Heart left ventricle (tissue), 16 donors: ENCODE data around the gene PSKH1. TPM values are rescaled to one million over a fixed set of nuclear protein-coding genes. Genes with fewer than 3 reads are reported as not detected.

Experiments
- ATAC-seq, 4 donors: fragments of 200-7000 bp; cut with Tn5 transposase; one replicate each; pipeline ENCODE4 v1.9.1; 2020 to 2022; ENCODE audit warnings: moderate library complexity in 4 of 4, mild to moderate bottlenecking in 3 of 4, moderate number of reproducible peaks in 1 of 4
- DNase-seq, 5 donors: peaks; one replicate each; pipeline ENCODE4 v3.0.0-alpha.2; 2020
- H3K27ac ChIP-seq, 12 donors: fragments of 200-600 bp; sonication (generic) in 4 of 12; one replicate each; pipeline versions ENCODE4 v1.5.0 to v1.8.0; 2016 to 2022; ENCODE audit warnings: mild to moderate bottlenecking in 2 of 12
- H3K27me3 ChIP-seq, 9 donors: fragments of 200-600 bp; sonication (generic) in 2 of 9; one replicate each; pipeline versions ENCODE4 v1.5.1 to v1.8.0; 2016 to 2022; ENCODE audit warnings: mild to moderate bottlenecking in 3 of 9
- H3K36me3 ChIP-seq, 9 donors: fragments of 200-600 bp; sonication (generic) in 2 of 9; one replicate each; pipeline versions ENCODE4 v1.5.0 to v1.8.0; 2018 to 2022; ENCODE audit warnings: mild to moderate bottlenecking in 2 of 9
- H3K4me1 ChIP-seq, 12 donors: fragments of 200-600 bp; sonication (generic) in 4 of 12; one replicate each; pipeline versions ENCODE4 v1.5.0 to v1.8.0; 2016 to 2022; ENCODE audit warnings: mild to moderate bottlenecking in 3 of 12
- H3K4me3 ChIP-seq, 12 donors: fragments of 200-600 bp; sonication (generic) in 4 of 12; one replicate each; pipeline versions ENCODE4 v1.5.0 to v1.8.0; 2017 to 2022; ENCODE audit warnings: mild to moderate bottlenecking in 9 of 12, moderate library complexity in 4 of 12
- H3K9me3 ChIP-seq, 12 donors: fragments of 200-600 bp; sonication (generic) in 4 of 12; one replicate each; pipeline versions ENCODE4 v1.5.0 to v1.8.0; 2016 to 2022; ENCODE audit warnings: mild to moderate bottlenecking in 1 of 12
- CTCF ChIP-seq, 12 donors: fragments of 200-600 bp; sonication (generic) in 4 of 12; IDR thresholded peaks; one replicate each; pipeline versions ENCODE4 v1.5.0 to v1.8.0; 2018 to 2022; ENCODE audit warnings: antibody characterized with exemption in 12 of 12, mild to moderate bottlenecking in 5 of 12
- POLR2A ChIP-seq, 2 donors: fragments of 450-650 bp; IDR thresholded peaks; one replicate each; pipeline ENCODE4 v1.6.1; 2017; ENCODE audit warnings: antibody characterized with exemption in 2 of 2, mild to moderate bottlenecking in 2 of 2, moderate library complexity in 2 of 2
- WGBS, 4 donors: extraction: QIAGEN DNeasy Blood & Tissue Kit in 2 of 4; methylation state at CpG; one replicate each; pipeline versions ENCODE4 v1.1.5 to v1.1.7; 2013 to 2018; 5-methylcytosine and 5-hydroxymethylcytosine counted together
- intact Hi-C, 10 donors: fragments of 100-400 bp; cut with DNase I; formaldehyde crosslinking; loops; one replicate each; pipeline versions ENCODE4 v1.11.1 to v1.14.2; 2022
- polyA plus RNA-seq, 2 donors: library from polyadenylated mRNA; stranded (reverse); fragments of 200-250 nt; gene quantifications; one replicate each; pipeline ENCODE4 v1.2.3, GENCODE V29; 2013
- total RNA-seq, 9 donors: library from RNA; depleted of rRNA in 2 of 9; stranded (reverse); fragments of >200 nt in 2 of 9; fragmentation: NEBNext Ultra II Directional in 3 of 9; extraction: Animal tissue kit (Norgen Biotek cat#: 25700) in 3 of 9; gene quantifications; one replicate each; pipeline versions ENCODE4 v1.1.0 to v1.2.4, GENCODE V29; 2016 to 2023
- donor health status: ischemic (EF 13 %, LVEDD 7.1; RV severe dilation, severe dysfunction).
- donor health status: healthy with polysubstance abuse.
- donor health status: DM: no; HTN: yes; CAD: no.
- donor health status: DM: no; HTN: no; CAD: no.
- donor health status: ischemic (EF 25% LVEDD 6.9; RV normal size, moderate dysfunction).
- donor health status: ischemic (EF 25% LVEDD 5.7; RV mildly dilated, moderate dysfunction).
- donor health status: healthy.
- donor health status: DM: yes; HTN: yes; CAD: no.
- donor health status: ischemic (EF 35%, LVEDD 5.7; RV mildly dilated, moderate dysfunction).
- donor health status: nonischemic (EF 11% LVEDD 7.7; RV severe dilation, severe dysfunction).
- donor health status: DM: yes; HTN: yes; CAD: no.
- donor health status: PGD.
- donor health status: ischemic (EF 29% LVEDD 5.4; RV normal size, mild dysfunction).
- donor health status: nonischemic (EF 23%, LVEDD 6.1; RV moderate dilation, normal function).

Gene PSKH1
- total and polyA plus RNA-seq, 11 donors, result 16.3 to 36.9 (median 21.6) TPM

- intact Hi-C loops, result loop anchor here in 1 of 10 donors (5.0 kb wide), 1 partner anchor 48 kb away; no protein-coding TSS in a partner anchor
- H3K36me3 ChIP-seq, result peaks cover 0 to 84% (median 79%) of the 10 kb centered on the region in 9 donors
- WGBS, 4 donors, result 93 to 97% (median 96%) methylated on average over 7 to 9 of the region's 9 CpGs
- no peaks in the 10 kb centered on the region for H3K9me3 ChIP-seq
- no peak for DNase-seq
- peaks cover 5 to 66% (median 36%) of the 10 kb centered on the region in 12 donors for H3K4me1 ChIP-seq
- H3K27me3 ChIP-seq, result no peaks in the 10 kb centered on the region
- no peak overlapping the region for H3K4me3 ChIP-seq
- H3K27ac ChIP-seq, result no peak overlapping the region
- no peak for ATAC-seq
- no peak for TF ChIP-seq POLR2A (IDR thresholded peaks at IDR 0.05)
- no peak for TF ChIP-seq CTCF (IDR thresholded peaks at IDR 0.05)
Observed at GRCh38 chr16:67878846-67879245, 14.2 kb upstream of the PSKH1 start.

- intact Hi-C loops, result loop anchor here in 1 of 10 donors (5.0 kb wide), 1 partner anchor 48 kb away; no protein-coding TSS in a partner anchor
- H3K4me3 ChIP-seq, result no peak overlapping the region
- ATAC-seq, result no peak
- DNase-seq, result no peak
- peak overlapping the region in 1 of 12 donors; percentile 92 for H3K27ac ChIP-seq
- peaks cover 0 to 66% (median 35%) of the 10 kb centered on the region in 12 donors for H3K4me1 ChIP-seq
- 92 to 96% (median 93%) methylated on average over 6 to 12 of the region's 12 CpGs for WGBS, 4 donors
- peaks cover 0 to 90% (median 83%) of the 10 kb centered on the region in 9 donors for H3K36me3 ChIP-seq
- TF ChIP-seq CTCF (IDR thresholded peaks at IDR 0.05) (no peak), POLR2A (IDR thresholded peaks at IDR 0.05) (no peak)
- H3K9me3 ChIP-seq, result no peaks in the 10 kb centered on the region
- H3K27me3 ChIP-seq, result no peaks in the 10 kb centered on the region
Observed at GRCh38 chr16:67879462-67879861, 13.6 kb upstream of the PSKH1 start.

- TF ChIP-seq CTCF (IDR thresholded peaks at IDR 0.05) (no peak), POLR2A (IDR thresholded peaks at IDR 0.05) (no peak)
- Histone ChIP-seq H3K4me1 (peaks cover 0 to 66% (median 35%) of the 10 kb centered on the region in 12 donors), H3K4me3 (no peak overlapping the region), H3K9me3 (no peaks in the 10 kb centered on the region), H3K36me3 (peaks cover 0 to 95% (median 83%) of the 10 kb centered on the region in 9 donors), H3K27ac (peak overlapping the region in 2 of 12 donors; percentile 67 to 92), H3K27me3 (no peaks in the 10 kb centered on the region)
- no peak for ATAC-seq
- DNase-seq, result no peak
- 80 to 89% (median 87%) methylated on average over 3 to 5 of the region's 5 CpGs for WGBS, 4 donors
- intact Hi-C loops, result loop anchor here (5.0 to 10.0 kb wide), 6 partner anchors 47 to 165 kb away; no protein-coding TSS in a partner anchor
Observed at GRCh38 chr16:67879936-67880335, 13.1 kb upstream of the PSKH1 start.

GRCh38 chr16:67880584-67880983 is 12.5 kb upstream of the PSKH1 start:
- H3K9me3 ChIP-seq, result no peaks in the 10 kb centered on the region
- H3K4me1 ChIP-seq, result peaks cover 0 to 65% (median 34%) of the 10 kb centered on the region in 12 donors
- no peaks in the 10 kb centered on the region for H3K27me3 ChIP-seq
- TF ChIP-seq CTCF (IDR thresholded peaks at IDR 0.05) (no peak), POLR2A (IDR thresholded peaks at IDR 0.05) (no peak)
- H3K36me3 ChIP-seq, result peaks cover 0 to 100% (median 83%) of the 10 kb centered on the region in 9 donors
- no peak overlapping the region for H3K4me3 ChIP-seq
- DNase-seq (no peak), ATAC-seq (no peak)
- intact Hi-C loops, result loop anchor here in 9 of 10 donors (5.0 to 10.0 kb wide), 6 partner anchors 47 to 164 kb away; no protein-coding TSS in a partner anchor
- peak overlapping the region in 4 of 12 donors; percentile 34 to 92 (median 77) for H3K27ac ChIP-seq
- WGBS, 4 donors, result 82 to 93% (median 93%) methylated on average over 5 to 13 of the region's 13 CpGs
